ENCODE results near the gene ZNF865. TPM values are rescaled to one million over a fixed set of nuclear protein-coding genes. Genes with fewer than 3 reads are reported as not detected.

ZNF865 gene
- total RNA-seq, 1 donor from 2014 or later, result 8.8 TPM

- H3K4me1 ChIP-seq, result peaks cover 63% of the 10 kb centered on the region
- H3K4me3 ChIP-seq, result peak overlapping the region; percentile 69 to 96
- H3K27me3 ChIP-seq, result no peaks in the 10 kb centered on the region
- no peak overlapping the region for H3K27ac ChIP-seq
- no peak for TF ChIP-seq POLR2A (IDR thresholded peaks at IDR 0.05)
- TF ChIP-seq POLR2AphosphoS5 (IDR thresholded peaks at IDR 0.05; ENCODE audit: insufficient read depth in 1 of 2, low read depth in 1 of 2), result no peak
- DNase-seq (ENCODE audit: extremely low spot score in 2 of 2), result no peak
- peaks cover 0 to 20% of the 10 kb centered on the region in 2 donors for H3K36me3 ChIP-seq
- intact Hi-C loops (cut with DNase I), result no loop called here
- no peaks in the 10 kb centered on the region for H3K9me3 ChIP-seq
These were observed 51.1 kb downstream of the ZNF865 start for GRCh38 chr19:55656552-55656951.

- Histone ChIP-seq H3K9me3 (no peaks in the 10 kb centered on the region), H3K4me1 (peaks cover 63% of the 10 kb centered on the region), H3K27ac (no peak overlapping the region), H3K36me3 (peaks cover 0 to 26% of the 10 kb centered on the region in 2 donors), H3K4me3 (peak overlapping the region; percentile 69 to 96), H3K27me3 (no peaks in the 10 kb centered on the region)
- intact Hi-C loops (cut with DNase I), result no loop called here
- no peak for DNase-seq (ENCODE audit: extremely low spot score in 2 of 2)
- TF ChIP-seq POLR2AphosphoS5 (IDR thresholded peaks at IDR 0.05; ENCODE audit: insufficient read depth in 1 of 2, low read depth in 1 of 2) (no peak), POLR2A (IDR thresholded peaks at IDR 0.05) (no peak)
- TF ChIP-seq, protein P1, sequence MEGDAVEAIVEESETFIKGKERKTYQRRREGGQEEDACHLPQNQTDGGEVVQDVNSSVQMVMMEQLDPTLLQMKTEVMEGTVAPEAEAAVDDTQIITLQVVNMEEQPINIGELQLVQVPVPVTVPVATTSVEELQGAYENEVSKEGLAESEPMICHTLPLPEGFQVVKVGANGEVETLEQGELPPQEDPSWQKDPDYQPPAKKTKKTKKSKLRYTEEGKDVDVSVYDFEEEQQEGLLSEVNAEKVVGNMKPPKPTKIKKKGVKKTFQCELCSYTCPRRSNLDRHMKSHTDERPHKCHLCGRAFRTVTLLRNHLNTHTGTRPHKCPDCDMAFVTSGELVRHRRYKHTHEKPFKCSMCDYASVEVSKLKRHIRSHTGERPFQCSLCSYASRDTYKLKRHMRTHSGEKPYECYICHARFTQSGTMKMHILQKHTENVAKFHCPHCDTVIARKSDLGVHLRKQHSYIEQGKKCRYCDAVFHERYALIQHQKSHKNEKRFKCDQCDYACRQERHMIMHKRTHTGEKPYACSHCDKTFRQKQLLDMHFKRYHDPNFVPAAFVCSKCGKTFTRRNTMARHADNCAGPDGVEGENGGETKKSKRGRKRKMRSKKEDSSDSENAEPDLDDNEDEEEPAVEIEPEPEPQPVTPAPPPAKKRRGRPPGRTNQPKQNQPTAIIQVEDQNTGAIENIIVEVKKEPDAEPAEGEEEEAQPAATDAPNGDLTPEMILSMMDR (IDR thresholded peaks at IDR 0.05), result no peak
These were observed 51.7 kb downstream of the ZNF865 start for GRCh38 chr19:55656988-55657747.

DNA sequence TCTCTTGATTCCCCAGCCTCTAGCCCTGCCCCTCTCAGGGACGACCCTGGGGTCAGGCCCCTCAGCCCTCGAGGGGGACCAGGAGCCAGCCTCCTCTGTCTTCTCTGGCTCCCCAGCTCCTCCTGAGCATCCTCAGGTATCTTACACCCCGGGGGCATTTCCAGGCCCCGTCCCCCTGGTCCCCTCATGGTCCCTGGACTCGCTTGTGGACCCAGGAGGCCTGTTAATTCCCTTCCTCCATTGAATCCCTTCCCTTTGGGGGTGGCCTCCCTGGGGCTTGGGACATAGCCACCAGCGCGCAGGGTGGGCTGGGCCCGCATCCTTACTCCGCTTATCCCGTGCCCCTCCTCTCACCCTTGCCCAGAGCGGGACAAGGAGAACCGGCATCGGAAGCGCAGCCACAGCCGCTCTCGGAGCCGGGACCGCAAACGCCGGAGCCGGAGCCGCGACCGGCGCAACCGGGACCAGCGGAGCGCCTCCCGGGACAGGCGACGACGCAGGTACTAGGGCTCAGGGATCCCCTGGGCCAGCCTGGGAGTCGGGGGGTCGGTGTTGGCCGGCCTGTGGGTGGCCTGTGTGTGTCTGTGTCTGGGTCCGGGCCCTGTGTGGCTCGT, 53.5 kb downstream of the ZNF865 start:
- Histone ChIP-seq H3K27me3 (no peaks in the 10 kb centered on the region), H3K4me1 (peaks cover 55% of the 10 kb centered on the region), H3K36me3 (peaks cover 0 to 44% of the 10 kb centered on the region in 2 donors), H3K4me3 (no peak overlapping the region), H3K9me3 (no peaks in the 10 kb centered on the region), H3K27ac (no peak overlapping the region)
- TF ChIP-seq POLR2AphosphoS5 (IDR thresholded peaks at IDR 0.05; ENCODE audit: insufficient read depth in 1 of 2, low read depth in 1 of 2) (no peak), POLR2A (IDR thresholded peaks at IDR 0.05) (no peak)
- TF ChIP-seq, protein P1 (IDR thresholded peaks at IDR 0.05), result no peak
- DNase-seq (ENCODE audit: extremely low spot score in 2 of 2), result no peak
- intact Hi-C loops (cut with DNase I), result no loop called here

DNA sequence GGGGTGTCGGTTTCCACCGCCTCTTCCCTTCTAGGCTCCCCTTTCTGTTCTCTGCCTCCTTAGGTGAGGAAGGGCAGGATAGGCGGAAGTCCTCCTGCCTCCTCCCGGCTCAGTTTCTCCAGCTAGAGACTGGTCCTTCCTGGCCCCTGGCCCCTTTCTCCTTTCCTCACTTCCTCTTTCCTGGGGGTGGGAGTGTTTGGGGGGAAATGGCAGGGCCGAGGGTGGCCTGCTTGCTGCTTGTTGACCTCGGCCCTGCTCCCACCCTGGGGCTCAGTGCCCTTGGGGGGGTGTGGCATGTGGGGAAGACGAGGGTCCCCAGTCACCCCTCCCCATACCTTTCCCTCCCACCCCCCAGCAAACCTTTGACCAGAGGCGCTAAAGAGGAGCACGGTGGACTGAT, 54.4 kb downstream of the ZNF865 start:
- TF ChIP-seq POLR2A (IDR thresholded peaks at IDR 0.05), result no peak
- TF ChIP-seq, protein P1 (IDR thresholded peaks at IDR 0.05), result no peak
- Histone ChIP-seq H3K27me3 (no peaks in the 10 kb centered on the region), H3K36me3 (peaks cover 0 to 52% of the 10 kb centered on the region in 2 donors), H3K27ac (no peak overlapping the region), H3K4me3 (no peak overlapping the region), H3K9me3 (no peaks in the 10 kb centered on the region), H3K4me1 (peaks cover 55% of the 10 kb centered on the region)
- intact Hi-C loops (cut with DNase I), result loop anchor here (10.0 kb wide), 1 partner anchor 545 kb away; the partner anchor contains the start of gene PPP1R12C
- no peak for DNase-seq (ENCODE audit: extremely low spot score in 2 of 2)

- peaks cover 0 to 55% of the 10 kb centered on the region in 2 donors for H3K36me3 ChIP-seq
- TF ChIP-seq, protein P1 (IDR thresholded peaks at IDR 0.05), result no peak
- TF ChIP-seq POLR2A (IDR thresholded peaks at IDR 0.05) (no peak), POLR2AphosphoS5 (IDR thresholded peaks at IDR 0.05; ENCODE audit: insufficient read depth in 1 of 2, low read depth in 1 of 2) (no peak)
- H3K9me3 ChIP-seq, result no peaks in the 10 kb centered on the region
- no peak overlapping the region for H3K4me3 ChIP-seq
- DNase-seq (ENCODE audit: extremely low spot score in 2 of 2), result no peak
- H3K4me1 ChIP-seq, result peaks cover 55% of the 10 kb centered on the region
- H3K27ac ChIP-seq, result no peak overlapping the region
- intact Hi-C loops (cut with DNase I), result loop anchor here (10.0 kb wide), 1 partner anchor 546 kb away; the partner anchor contains the start of gene PPP1R12C
- H3K27me3 ChIP-seq, result no peaks in the 10 kb centered on the region
These were observed 55.0 kb downstream of the ZNF865 start for GRCh38 chr19:55660404-55660803.

Measured in vagina (tissue), 2 donors.